Panc1 (cell line): ENCODE data around the gene WNK1. TPM values are rescaled to one million over a fixed set of nuclear protein-coding genes. Genes with fewer than 3 reads are reported as not detected.

ENCODE experiments used
- ATAC-seq: fragments of 200-7000 bp; cut with Tn5 transposase; 2 replicates; pipeline ENCODE4 v1.9.1; 2020; ENCODE audit warnings: mild to moderate bottlenecking, moderate library complexity
- BruUV-seq: library from RNA; stranded (reverse); fragments of 400-500 nt; replicated peaks from 2 replicates; lab custom pipeline; 2021; lab: Mats Ljungman, UMichigan
- CTCF ChIA-PET: fragments of 300-600 bp; sonication (Branson Sonifier 250); formaldehyde crosslinking; loops from one replicate; lab custom pipeline; 2022; ENCODE audit warnings: antibody characterized with exemption; lab: Charles Lee
- POLR2A ChIA-PET: fragments of 300-600 bp; sonication (Branson Sonifier 250); formaldehyde crosslinking; loops from one replicate; lab custom pipeline; 2022; ENCODE audit warnings: antibody characterized with exemption; lab: Charles Lee
- DNase-seq: peaks from one replicate; pipeline ENCODE4 v3.0.0-alpha.2; 2010; ENCODE audit warnings: low read depth, low spot score
- H3K27ac ChIP-seq: 2 replicates; pipeline ENCODE4 v1.5.1; 2011; ENCODE audit warnings: mild to moderate bottlenecking, low read length, inconsistent platforms
- H3K27me3 ChIP-seq: fragments of 200-500 bp; sonication (Bioruptor generic); 2 replicates; pipeline ENCODE4 v1.6.0; 2014; ENCODE audit warnings: low read length, inconsistent platforms; ENCODE audit not compliant: control insufficient read depth, insufficient read depth
- H3K36me3 ChIP-seq: fragments of 200-500 bp; sonication (Bioruptor generic); 2 replicates; pipeline ENCODE4 v1.5.1; 2014; ENCODE audit warnings: inconsistent platforms, mild to moderate bottlenecking, low read length, moderate library complexity; ENCODE audit not compliant: control insufficient read depth, insufficient read depth
- H3K4me1 ChIP-seq: 2 replicates; pipeline ENCODE4 v1.5.1; 2011; ENCODE audit warnings: inconsistent platforms, mild to moderate bottlenecking, low read length, moderate library complexity; ENCODE audit not compliant: control insufficient read depth, insufficient read depth
- H3K4me3 ChIP-seq, 2 experiments: 2 replicates each; pipeline ENCODE4 v1.5.1; 2011 to 2012; ENCODE audit warnings: low read depth in 2 of 2, low read length in 2 of 2, mild to moderate bottlenecking in 2 of 2, inconsistent platforms in 1 of 2, moderate library complexity in 1 of 2
- H3K9me3 ChIP-seq: fragments of 200-500 bp; sonication (Bioruptor generic); 2 replicates; pipeline ENCODE4 v1.5.1; 2014; ENCODE audit warnings: low read depth, mild to moderate bottlenecking, inconsistent platforms, low read length, moderate library complexity; ENCODE audit not compliant: control insufficient read depth, insufficient read depth
- POLR2AphosphoS5 ChIP-seq: IDR thresholded peaks from 2 replicates; pipeline ENCODE4 v1.6.1; 2012; ENCODE audit warnings: mild to moderate bottlenecking, low read depth, low read length, moderate library complexity
- REST ChIP-seq, 2 experiments: IDR thresholded peaks; 2 replicates each; pipeline ENCODE4 v1.6.1; 2011 to 2012; ENCODE audit warnings: low read depth in 2 of 2, control low read depth in 1 of 2, low read length in 1 of 2, mild to moderate bottlenecking in 1 of 2, moderate library complexity in 1 of 2; ENCODE audit not compliant: insufficient read depth in 1 of 2
- SIN3A ChIP-seq: IDR thresholded peaks from 2 replicates; pipeline ENCODE4 v1.6.1; 2012; ENCODE audit warnings: low read depth, mild to moderate bottlenecking, low read length, moderate library complexity, borderline replicate concordance; ENCODE audit not compliant: insufficient read depth
- TCF7L2 ChIP-seq: IDR thresholded peaks from 2 replicates; pipeline ENCODE4 v1.6.1; 2011; ENCODE audit warnings: mild to moderate bottlenecking, low read depth, low read length, inconsistent platforms
- in situ Hi-C: cut with HindIII; loops from 2 replicates; pipeline ENCODE4 v1.10.0; 2016; ENCODE audit warnings: low sequenced_read_pairs, low pct_unique_long_range_greater_than_20kb
- intact Hi-C: fragments of 100-400 bp; cut with micrococcal nuclease; formaldehyde crosslinking; loops from one replicate; pipeline ENCODE4 v1.10.0; 2022; ENCODE audit not compliant: unreplicated experiment
- total RNA-seq: library from RNA; stranded (reverse); gene quantifications from one replicate; pipeline ENCODE4 v1.2.1, GENCODE V29; 2021; ENCODE audit not compliant: unreplicated experiment
- TF ChIP-seq, protein P1 (sequence below): fragments of 450-650 bp; IDR thresholded peaks from 2 replicates; pipeline ENCODE4 v1.5.1; 2017; ENCODE audit warnings: mild to moderate bottlenecking

WNK1 gene
- total RNA-seq, 1 experiment from 2014 or later, result 181 TPM

- no peak for TF ChIP-seq POLR2AphosphoS5
- TF ChIP-seq REST (IDR thresholded peaks at IDR 0.05; ENCODE audit: insufficient read depth in 1 of 2, low read depth in 2 of 2, low read length in 1 of 2), result no peak
- TF ChIP-seq, protein P1, sequence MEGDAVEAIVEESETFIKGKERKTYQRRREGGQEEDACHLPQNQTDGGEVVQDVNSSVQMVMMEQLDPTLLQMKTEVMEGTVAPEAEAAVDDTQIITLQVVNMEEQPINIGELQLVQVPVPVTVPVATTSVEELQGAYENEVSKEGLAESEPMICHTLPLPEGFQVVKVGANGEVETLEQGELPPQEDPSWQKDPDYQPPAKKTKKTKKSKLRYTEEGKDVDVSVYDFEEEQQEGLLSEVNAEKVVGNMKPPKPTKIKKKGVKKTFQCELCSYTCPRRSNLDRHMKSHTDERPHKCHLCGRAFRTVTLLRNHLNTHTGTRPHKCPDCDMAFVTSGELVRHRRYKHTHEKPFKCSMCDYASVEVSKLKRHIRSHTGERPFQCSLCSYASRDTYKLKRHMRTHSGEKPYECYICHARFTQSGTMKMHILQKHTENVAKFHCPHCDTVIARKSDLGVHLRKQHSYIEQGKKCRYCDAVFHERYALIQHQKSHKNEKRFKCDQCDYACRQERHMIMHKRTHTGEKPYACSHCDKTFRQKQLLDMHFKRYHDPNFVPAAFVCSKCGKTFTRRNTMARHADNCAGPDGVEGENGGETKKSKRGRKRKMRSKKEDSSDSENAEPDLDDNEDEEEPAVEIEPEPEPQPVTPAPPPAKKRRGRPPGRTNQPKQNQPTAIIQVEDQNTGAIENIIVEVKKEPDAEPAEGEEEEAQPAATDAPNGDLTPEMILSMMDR, result no peak
- no peak for TF ChIP-seq SIN3A
- TF ChIP-seq TCF7L2, result no peak
- H3K4me3 ChIP-seq, result no peak overlapping the region
- ChIA-PET POLR2A (no interaction called here), CTCF (no interaction called here)
- no peaks in the 10 kb centered on the region for H3K36me3 ChIP-seq
- intact Hi-C loops (no loop called here), in situ Hi-C loops (no loop called here)
- no peaks in the 10 kb centered on the region for H3K9me3 ChIP-seq
- peaks cover 5% of the 10 kb centered on the region; the same call in 1 of the 2 replicates for H3K4me1 ChIP-seq
- BruUV-seq, result no TSS peak
- no peaks in the 10 kb centered on the region for H3K27me3 ChIP-seq
- no peak for DNase-seq
- ATAC-seq, result no peak
- no peak overlapping the region for H3K27ac ChIP-seq
Measured at GRCh38 chr12:955939-956338, 203.6 kb downstream of the WNK1 start.

GRCh38 chr12:958588-959123 lies 206.3 kb downstream of the WNK1 start:
- ChIA-PET POLR2A (no interaction called here), CTCF (no interaction called here)
- Histone ChIP-seq H3K4me3 (no peak overlapping the region), H3K36me3 (no peaks in the 10 kb centered on the region), H3K9me3 (no peaks in the 10 kb centered on the region), H3K4me1 (no peaks in the 10 kb centered on the region; the same call in 1 of the 2 replicates), H3K27me3 (no peaks in the 10 kb centered on the region), H3K27ac (no peak overlapping the region)
- BruUV-seq, result no TSS peak
- ATAC-seq (no peak), DNase-seq (no peak)
- in situ Hi-C loops (no loop called here), intact Hi-C loops (no loop called here)
- no peak for TF ChIP-seq POLR2AphosphoS5
- no peak for TF ChIP-seq TCF7L2
- TF ChIP-seq SIN3A, result no peak
- TF ChIP-seq, protein P1, result no peak
- no peak for TF ChIP-seq REST (IDR thresholded peaks at IDR 0.05; ENCODE audit: insufficient read depth in 1 of 2, low read depth in 2 of 2, low read length in 1 of 2)

Other genes starting within 250 kb of the WNK1 start
- 1.9 TPM for gene NINJ2, start 89.1 kb upstream of the WNK1 start, total RNA-seq
- gene RAD52, start 197.1 kb downstream of the WNK1 start, total RNA-seq, result 15.8 TPM
- gene ERC1, start 238.6 kb downstream of the WNK1 start, total RNA-seq, result 40.4 TPM